Measurements from ENCODE around the gene FAM219A.

GRCh38 chr9:34430843-34431437 lies 27.4 kb downstream of the FAM219A start:
- TF ChIP-seq CTCF (IDR thresholded peaks at IDR 0.05) (no peak), EP300 (IDR thresholded peaks at IDR 0.05) (no peak), POLR2A (IDR thresholded peaks at IDR 0.05; ENCODE audit: low read depth) (no peak)

All from esophagus muscularis mucosa (tissue), 4 donors.